ENCODE measurements around the gene PXDC1.

GRCh38 chr6:3714768-3715167 lies 36.7 kb downstream of the PXDC1 start:
- TF ChIP-seq CTCF (IDR thresholded peaks at IDR 0.05), result no peak
- TF ChIP-seq POLR2A (IDR thresholded peaks at IDR 0.05), result no peak

All from thyroid gland (tissue), 4 donors.